Spleen (tissue), 7 donors: Measurements from ENCODE around the gene POLR2B.

Experiments used
- CTCF ChIP-seq, 11 experiments: fragments of 200-600 bp in 7 of 11; fragments of 450-650 bp in 4 of 11; sonication (generic) in 4 of 11; IDR thresholded peaks in 8 of 11; conservative IDR thresholded peaks in 3 of 11; 1 replicate in 7 of 11; 2 replicates in 4 of 11; pipeline versions ENCODE4 v1.4.0 to v1.8.0; 2016 to 2021; ENCODE audit warnings: antibody characterized with exemption in 11 of 11, inconsistent platforms in 4 of 11, mild to moderate bottlenecking in 1 of 11
- POLR2A ChIP-seq, 3 donors: fragments of 450-650 bp; IDR thresholded peaks; one replicate each; pipeline ENCODE4 v1.5.1; 2017; ENCODE audit warnings: antibody characterized with exemption in 3 of 3, mild to moderate bottlenecking in 1 of 3
- donor health status: DM: no; HTN: no; CAD: no; lungs with moderate emphysema.
- donor health status: DM: no; HTN: no; CAD: no.
- donor health status: DM: no; HTN: no; CAD: no.

DNA sequence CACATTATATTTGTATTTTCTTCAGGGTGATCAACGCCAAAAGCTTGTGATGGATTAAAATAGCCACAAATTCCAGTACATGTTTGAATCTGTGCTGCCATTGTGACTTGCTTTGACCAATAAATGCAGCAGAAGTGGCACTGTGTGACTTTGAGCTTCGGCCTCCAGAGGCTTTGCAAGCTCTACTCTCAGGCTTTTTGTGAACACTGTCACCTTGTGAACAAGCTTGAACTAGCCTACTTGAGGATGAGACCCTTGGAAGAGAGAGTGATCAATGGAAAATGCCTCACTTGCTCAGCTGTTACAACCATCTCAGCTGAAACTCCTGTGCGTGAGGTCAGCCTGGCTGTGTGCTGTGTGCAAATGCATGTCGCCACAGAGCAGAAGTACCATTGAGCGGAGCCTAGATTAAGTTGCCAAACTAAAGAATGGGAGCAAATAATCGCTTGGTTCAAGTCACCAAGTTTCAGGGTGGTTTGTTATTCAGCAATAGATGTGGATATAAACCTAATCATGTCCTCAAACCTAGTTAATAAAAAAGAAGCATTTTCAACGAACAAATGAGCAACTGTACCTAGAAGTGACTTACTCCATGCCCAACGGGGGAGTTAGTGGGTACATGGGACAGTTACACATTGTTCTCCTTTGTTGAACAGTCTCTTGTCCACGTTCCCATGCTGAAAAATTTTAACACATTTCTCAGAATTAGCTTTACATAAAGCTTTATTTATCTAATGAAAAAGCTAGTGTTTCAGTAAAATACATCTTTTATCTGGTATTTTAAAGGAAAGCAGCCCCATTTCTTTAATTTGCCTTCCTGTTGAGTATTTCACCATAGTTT, 24.8 kb upstream of the POLR2B start:
- TF ChIP-seq CTCF (IDR thresholded peaks at IDR 0.05 in 8 of 11, conservative IDR thresholded peaks at IDR 0.05 in 3 of 11) (no peak), POLR2A (IDR thresholded peaks at IDR 0.05) (no peak)
